ENCODE data around the gene TCP11L2. TPM values are rescaled to one million over a fixed set of nuclear protein-coding genes. Genes with fewer than 3 reads are reported as not detected.

Gene TCP11L2
- total and polyA plus RNA-seq, 5 donors from 2014 or later: 46.0 to 153 (median 64.8) TPM

- peaks cover 4% of the 10 kb centered on the region for H3K36me3 ChIP-seq (ENCODE audit: control insufficient read depth, insufficient read depth, low read length)
- Mint-ChIP-seq H3K4me1 (peaks cover 0 to 4% (median 3%) of the 10 kb centered on the region in 4 donors), H3K27ac (no peak overlapping the region)
These were observed 86.6 kb downstream of the TCP11L2 start for GRCh38 chr12:106389151-106389550.

DNA sequence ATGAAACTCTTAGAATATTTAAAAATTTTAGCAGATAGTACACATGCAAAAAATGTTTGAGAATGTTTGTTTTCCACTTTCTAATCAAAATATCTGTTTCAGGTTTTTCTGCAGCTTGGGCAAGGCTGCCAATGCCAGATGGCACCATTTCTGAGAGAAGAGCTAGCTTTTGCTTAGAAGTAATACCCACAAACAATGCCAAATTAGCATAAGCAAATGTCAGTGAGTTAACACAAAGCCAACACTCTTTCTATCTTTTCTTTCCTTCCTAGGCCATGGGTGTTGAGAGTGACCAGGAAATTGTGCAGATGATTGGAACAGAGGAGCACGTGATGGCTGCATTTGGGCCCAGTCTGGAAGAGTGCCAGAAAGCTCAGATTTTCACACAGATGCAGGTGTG is 90.2 kb downstream of the TCP11L2 start:
- Histone ChIP-seq H3K27me3 (ENCODE audit: control insufficient read depth, insufficient read depth, low read length) (no peaks in the 10 kb centered on the region), H3K9me3 (ENCODE audit: control insufficient read depth in 2 of 2, low read length in 2 of 2) (no peaks in the 10 kb centered on the region), H3K4me3 (ENCODE audit: low read depth, low read length) (no peak overlapping the region), H3K27ac (ENCODE audit: insufficient read depth, low read length, poor library complexity, severe bottlenecking) (no peak overlapping the region), H3K36me3 (ENCODE audit: control insufficient read depth, insufficient read depth, low read length) (peaks cover 9% of the 10 kb centered on the region), H3K4me1 (ENCODE audit: control insufficient read depth, insufficient read depth, low read length, poor library complexity, severe bottlenecking) (no peaks in the 10 kb centered on the region)
- Mint-ChIP-seq H3K4me3 (no peak overlapping the region), H3K36me3 (peaks cover 49% of the 10 kb centered on the region), H3K4me1 (peaks cover 0 to 6% (median 1%) of the 10 kb centered on the region in 4 donors), H3K27me3 (no peaks in the 10 kb centered on the region), H3K27ac (peak overlapping the region in 1 of 3 donors; percentile 15), H3K9me3 (no peaks in the 10 kb centered on the region)
- DNase-seq (no peak), ATAC-seq (ENCODE audit: low read depth in 2 of 2) (no peak)

More at GRCh38 chr12:106389151-106389550, 86.6 kb downstream of the TCP11L2 start:
- Histone ChIP-seq H3K9me3 (ENCODE audit: control insufficient read depth in 2 of 2, low read length in 2 of 2) (no peaks in the 10 kb centered on the region), H3K4me1 (ENCODE audit: control insufficient read depth, insufficient read depth, low read length, poor library complexity, severe bottlenecking) (peaks cover 4% of the 10 kb centered on the region), H3K27ac (ENCODE audit: insufficient read depth, low read length, poor library complexity, severe bottlenecking) (no peak overlapping the region), H3K4me3 (ENCODE audit: low read depth, low read length) (no peak overlapping the region), H3K27me3 (ENCODE audit: control insufficient read depth, insufficient read depth, low read length) (no peaks in the 10 kb centered on the region)
- ATAC-seq (ENCODE audit: low read depth in 2 of 2) (no peak), DNase-seq (no peak)
- H3K27me3 Mint-ChIP-seq: no peaks in the 10 kb centered on the region
- H3K9me3 Mint-ChIP-seq: no peaks in the 10 kb centered on the region
- H3K36me3 Mint-ChIP-seq: peaks cover 23% of the 10 kb centered on the region
- no peak overlapping the region for H3K4me3 Mint-ChIP-seq

Other genes starting within 250 kb of the TCP11L2 start
- gene NUAK1, start 163.8 kb upstream of the TCP11L2 start, total RNA-seq: not detected
- not detected for gene NUAK1, start 163.8 kb upstream of the TCP11L2 start, polyA plus RNA-seq
- 4.8 TPM for gene CKAP4, start 54.7 kb upstream of the TCP11L2 start, total RNA-seq
- 1 to 10 TPM; 3.4 to 6.0 (median 4.0) TPM for gene CKAP4, start 54.7 kb upstream of the TCP11L2 start, polyA plus RNA-seq
- gene POLR3B, start 55.0 kb downstream of the TCP11L2 start, total RNA-seq: 5.2 TPM
- gene POLR3B, start 55.0 kb downstream of the TCP11L2 start, polyA plus RNA-seq: 1 to 10 TPM; 3.4 to 5.7 (median 4.6) TPM